GM18868 (cell line): ENCODE results near the gene CNPY2.
"Not testable (repeated sequence)": the region's sequence is repeated elsewhere in the genome, so short reads cannot be mapped to it uniquely, and the experiment has no call there.

Source experiments
- ATAC-seq: cut with Tn5 transposase; IDR thresholded peaks from one replicate; pipeline ENCODE4 v1.9.1; 2021; ENCODE audit warnings: mild to moderate bottlenecking, moderate library complexity; ENCODE audit not compliant: unreplicated experiment

Gene CNPY2

GRCh38 chr12:56315622-56316473 lies at the start of gene CNPY2:
TSS of gene CNPY2 (minus strand) at chr12:56315988. CDS start at chr12:56315217, 771 bp downstream.
- peak; percentile 87 for ATAC-seq

- ATAC-seq, result no peak
Observed at GRCh38 chr12:56362130-56363059, 46.6 kb upstream of the CNPY2 start, which contains the start of gene APOF. TSS of gene APOF (minus strand) at chr12:56362857. CDS start at chr12:56362745, 112 bp downstream.

GRCh38 chr12:56361487-56362129 lies 45.8 kb upstream of the CNPY2 start:
- no peak for ATAC-seq

GRCh38 chr12:56359851-56360767 lies 44.3 kb upstream of the CNPY2 start, which contains the start of gene STAT2:
TSS of gene STAT2 (minus strand) at chr12:56360107. CDS start at chr12:56356571, 3,536 bp downstream.
- peak; percentile 97 for ATAC-seq

- no peak for ATAC-seq
Observed at GRCh38 chr12:56358836-56359532, 43.2 kb upstream of the CNPY2 start.

- ATAC-seq, result no peak
Observed at GRCh38 chr12:56351325-56351724, 35.5 kb upstream of the CNPY2 start.

GRCh38 chr12:56350662-56351061 lies 34.9 kb upstream of the CNPY2 start:
- no peak for ATAC-seq

- ATAC-seq, result no peak
Observed at GRCh38 chr12:56348776-56349175, 33.0 kb upstream of the CNPY2 start.

GRCh38 chr12:56347255-56347654 lies 31.5 kb upstream of the CNPY2 start:
- ATAC-seq, result not testable (repeated sequence)

- ATAC-seq, result no peak
Observed at GRCh38 chr12:56346675-56347074, 30.9 kb upstream of the CNPY2 start.

- not testable (repeated sequence) for ATAC-seq
Observed at GRCh38 chr12:56342290-56342689, 26.5 kb upstream of the CNPY2 start.

GRCh38 chr12:56341616-56342015 lies 25.8 kb upstream of the CNPY2 start:
- ATAC-seq, result no peak

- ATAC-seq, result no peak
Observed at GRCh38 chr12:56339158-56339422, 23.3 kb upstream of the CNPY2 start.

GRCh38 chr12:56338308-56339157 lies 22.7 kb upstream of the CNPY2 start, which contains the start of gene IL23A:
TSS of gene IL23A (plus strand) at chr12:56338884. CDS start at chr12:56339045, 161 bp downstream.
- ATAC-seq, result peak; percentile 63

GRCh38 chr12:56337753-56338251 lies 22.0 kb upstream of the CNPY2 start:
- ATAC-seq, result no peak

GRCh38 chr12:56336361-56337167 lies 20.8 kb upstream of the CNPY2 start:
- no peak for ATAC-seq

GRCh38 chr12:56335527-56335926 lies 19.7 kb upstream of the CNPY2 start:
- not testable (repeated sequence) for ATAC-seq

GRCh38 chr12:56334490-56334793 lies 18.7 kb upstream of the CNPY2 start:
- ATAC-seq, result no peak
